H1 (cell line): ENCODE data around the gene DHRS13. TPM values are rescaled to one million over a fixed set of nuclear protein-coding genes. Genes with fewer than 3 reads are reported as not detected.

ENCODE experiments used
- CTCF ChIA-PET: fragments of 300-600 bp; sonication (Branson Sonifier 250); formaldehyde crosslinking; loops from one replicate; lab custom pipeline; 2021; ENCODE audit not compliant: partially characterized antibody; lab: Charles Lee
- POLR2A ChIA-PET: fragments of 300-600 bp; sonication (Branson Sonifier 250); formaldehyde crosslinking; loops from one replicate; lab custom pipeline; 2021; ENCODE audit warnings: inconsistent platforms; ENCODE audit not compliant: partially characterized antibody; lab: Charles Lee
- DNase-seq, 2 experiments: peaks; one replicate each; pipeline versions ENCODE4 v3.0.0 to v3.0.0-alpha.2; 2010 to 2022; ENCODE audit warnings: low spot score in 2 of 2, low read depth in 1 of 2, mixed read lengths in 1 of 2
- FAIRE-seq: peaks from 2 replicates; lab custom pipeline; 2011; peaks lifted over from hg19 to GRCh38; lab: Jason Lieb, UNC
- H2AFZ ChIP-seq: 2 replicates; pipeline ENCODE4 v1.8.1; 2012; ENCODE audit warnings: low read length, inconsistent platforms
- H2AK5ac ChIP-seq: 2 replicates; pipeline ENCODE4 v1.6.1; 2013; ENCODE audit warnings: low read depth, low read length
- H2BK120ac ChIP-seq: replicated peaks from 2 replicates; pipeline ENCODE3; 2013; ENCODE audit warnings: low read depth, low read length, inconsistent platforms
- H2BK12ac ChIP-seq: 2 replicates; pipeline ENCODE4 v1.6.1; 2013; ENCODE audit warnings: low read depth, low read length
- H2BK15ac ChIP-seq: 2 replicates; pipeline ENCODE4 v1.6.1; 2013; ENCODE audit warnings: low read length
- H2BK20ac ChIP-seq: 2 replicates; pipeline ENCODE4 v1.6.1; 2013; ENCODE audit warnings: low read length
- H2BK5ac ChIP-seq: 2 replicates; pipeline ENCODE4 v1.6.1; 2013; ENCODE audit warnings: low read depth, low read length
- H3K14ac ChIP-seq: 2 replicates; pipeline ENCODE4 v1.6.1; 2013; ENCODE audit warnings: inconsistent platforms; ENCODE audit not compliant: insufficient read length
- H3K18ac ChIP-seq: 2 replicates; pipeline ENCODE4 v1.6.1; 2013; ENCODE audit warnings: low read length; ENCODE audit errors: extremely low read depth
- H3K23ac ChIP-seq: 2 replicates; pipeline ENCODE4 v1.6.1; 2013; ENCODE audit warnings: inconsistent platforms; ENCODE audit not compliant: insufficient read length
- H3K23me2 ChIP-seq: 2 replicates; pipeline ENCODE4 v1.6.1; 2013; ENCODE audit warnings: low read depth, low read length
- H3K27ac ChIP-seq: 2 replicates; pipeline ENCODE4 v1.6.1; 2011; ENCODE audit warnings: low read depth, low read length, inconsistent platforms
- H3K27me3 ChIP-seq, 4 experiments: replicated peaks in 1 of 4; 1 replicate in 1 of 4; 2 replicates in 3 of 4; pipeline versions ENCODE4 v1.6.1 to v1.8.1; 2011 to 2013; ENCODE audit warnings: low read length in 3 of 4, mild to moderate bottlenecking in 3 of 4, inconsistent platforms in 2 of 4, mixed read lengths in 2 of 4, moderate library complexity in 1 of 4; ENCODE audit not compliant: control insufficient read depth in 3 of 4, insufficient read depth in 3 of 4; ENCODE audit errors: extremely low read depth in 1 of 4
- H3K36me3 ChIP-seq, 4 experiments: 2 replicates each; pipeline versions ENCODE4 v1.6.1 to v1.8.1; 2011 to 2013; ENCODE audit warnings: mild to moderate bottlenecking in 4 of 4, low read length in 3 of 4, moderate library complexity in 2 of 4, control low read depth in 1 of 4, inconsistent platforms in 1 of 4; ENCODE audit not compliant: insufficient read depth in 4 of 4, control insufficient read depth in 2 of 4
- H3K4ac ChIP-seq: replicated peaks from 2 replicates; pipeline ENCODE3; 2013; ENCODE audit warnings: low read length, low read depth, mixed read lengths, inconsistent platforms; ENCODE audit not compliant: insufficient read length
- H3K4me1 ChIP-seq, 4 experiments: replicated peaks in 1 of 4; 1 replicate in 1 of 4; 2 replicates in 3 of 4; pipeline versions ENCODE4 v1.6.1 to v1.8.1; 2011 to 2013; ENCODE audit warnings: low read length in 3 of 4, inconsistent platforms in 2 of 4, mixed read lengths in 1 of 4; ENCODE audit not compliant: insufficient read depth in 4 of 4, control insufficient read depth in 3 of 4
- H3K4me2 ChIP-seq, 2 experiments: 2 replicates each; pipeline versions ENCODE4 v1.6.1 to v1.8.1; 2011 to 2013; ENCODE audit warnings: low read depth in 2 of 2, low read length in 2 of 2, control low read depth in 1 of 2, inconsistent platforms in 1 of 2, mild to moderate bottlenecking in 1 of 2; ENCODE audit not compliant: insufficient read depth in 1 of 2
- H3K4me3 ChIP-seq, 4 experiments: fragments of 200-600, 300-600 bp in 1 of 4; sonication (generic), shearing (Covaris generic), sonication (Bioruptor Twin) in 1 of 4; 2 replicates each; pipeline versions ENCODE4 v1.5.1 to v1.8.1; 2011 to 2016; ENCODE audit warnings: low read length in 4 of 4, low read depth in 3 of 4, control low read depth in 2 of 4, inconsistent platforms in 2 of 4, mild to moderate bottlenecking in 2 of 4, mixed read lengths in 1 of 4, moderate library complexity in 1 of 4; ENCODE audit not compliant: insufficient read depth in 2 of 4; ENCODE audit errors: extremely low read depth in 1 of 4
- H3K56ac ChIP-seq: replicated peaks from 2 replicates; pipeline ENCODE3; 2013; ENCODE audit warnings: low read depth, mild to moderate bottlenecking, mixed read lengths, low read length, inconsistent platforms; ENCODE audit not compliant: insufficient read length
- H3K79me1 ChIP-seq: 2 replicates; pipeline ENCODE4 v1.6.1; 2013; ENCODE audit warnings: low read depth, low read length, control low read depth
- H3K79me2 ChIP-seq, 2 experiments: 2 replicates each; pipeline versions ENCODE4 v1.6.1 to v1.8.1; 2012 to 2013; ENCODE audit warnings: low read length in 2 of 2, mild to moderate bottlenecking in 2 of 2, inconsistent platforms in 1 of 2; ENCODE audit not compliant: insufficient read depth in 2 of 2, control insufficient read depth in 1 of 2
- H3K9ac ChIP-seq, 4 experiments: replicated peaks in 1 of 4; 1 replicate in 1 of 4; 2 replicates in 3 of 4; pipeline versions ENCODE4 v1.6.1 to v1.8.1; 2011 to 2013; ENCODE audit warnings: low read depth in 3 of 4, low read length in 3 of 4, control low read depth in 2 of 4, mild to moderate bottlenecking in 2 of 4, moderate library complexity in 2 of 4, inconsistent platforms in 1 of 4; ENCODE audit errors: extremely low read depth in 1 of 4
- H3K9me3 ChIP-seq, 2 experiments: 2 replicates each; pipeline versions ENCODE4 v1.6.1 to v1.8.1; 2012 to 2013; ENCODE audit warnings: mild to moderate bottlenecking in 2 of 2, moderate library complexity in 2 of 2, control low read depth in 1 of 2, inconsistent platforms in 1 of 2, low read depth in 1 of 2, low read length in 1 of 2, mixed read lengths in 1 of 2; ENCODE audit not compliant: insufficient read depth in 2 of 2
- H4K20me1 ChIP-seq, 2 experiments: replicated peaks in 1 of 2; 2 replicates each; pipeline versions ENCODE3 to v1.8.1; 2011 to 2013; ENCODE audit warnings: inconsistent platforms in 2 of 2, low read length in 2 of 2, mild to moderate bottlenecking in 1 of 2; ENCODE audit not compliant: insufficient read depth in 2 of 2, control insufficient read depth in 1 of 2
- H4K5ac ChIP-seq: 2 replicates; pipeline ENCODE4 v1.6.1; 2013; ENCODE audit warnings: low read length, low read depth, mixed read lengths, inconsistent platforms; ENCODE audit not compliant: insufficient read length
- H4K8ac ChIP-seq: 2 replicates; pipeline ENCODE4 v1.8.0; 2013; ENCODE audit warnings: mild to moderate bottlenecking, moderate library complexity, low read length, inconsistent platforms; ENCODE audit not compliant: insufficient read depth; ENCODE audit errors: extremely low read depth
- H4K91ac ChIP-seq: replicated peaks from 2 replicates; pipeline ENCODE3; 2013; ENCODE audit warnings: low read length, mixed read lengths, inconsistent platforms; ENCODE audit not compliant: insufficient read length
- ATF2 ChIP-seq: IDR thresholded peaks from 2 replicates; pipeline ENCODE4 v1.6.1; 2012; ENCODE audit warnings: low read length, inconsistent platforms
- KDM4A ChIP-seq: IDR thresholded peaks from one replicate; pipeline ENCODE4 v1.7.1; 2012; ENCODE audit warnings: low read depth, mild to moderate bottlenecking, moderate library complexity, low read length, inconsistent platforms; ENCODE audit not compliant: severe bottlenecking
- RFX5 ChIP-seq: IDR thresholded peaks from 2 replicates; pipeline ENCODE4 v1.6.1; 2011; ENCODE audit warnings: low read depth, low read length, improper control_type of control experiment, borderline replicate concordance
- RXRA ChIP-seq: IDR thresholded peaks from 2 replicates; pipeline ENCODE4 v1.6.1; 2011; ENCODE audit warnings: low read depth, mild to moderate bottlenecking, low read length, moderate library complexity; ENCODE audit not compliant: insufficient read depth
- SAP30 ChIP-seq: fragments of 300-600 bp; sonication (generic); IDR thresholded peaks from 2 replicates; pipeline ENCODE4 v1.7.1; 2012; ENCODE audit warnings: low read length, moderate library complexity, mild to moderate bottlenecking, inconsistent platforms; ENCODE audit not compliant: insufficient read depth, insufficient replicate concordance
- TBP ChIP-seq: IDR thresholded peaks from 2 replicates; pipeline ENCODE4 v1.6.1; 2011; ENCODE audit warnings: low read depth, low read length, improper control_type of control experiment
- whole genome bisulfite sequencing, 2 experiments: shearing (Covaris generic) in 1 of 2; methylation state at CpG; one replicate each; pipeline versions ENCODE4 v1.1.6 to v1.1.7; 2013 to 2015; ENCODE audit warnings: low lambda C conversion rate in 2 of 2, mixed read lengths in 2 of 2, inconsistent platforms in 1 of 2, low coverage in 1 of 2, missing lambda C conversion rate in 1 of 2; ENCODE audit not compliant: insufficient replicate concordance in 2 of 2, insufficient coverage in 1 of 2, insufficient read length in 1 of 2; ENCODE audit errors: extremely low coverage in 1 of 2, missing lambda C conversion rate in 1 of 2; 5-methylcytosine and 5-hydroxymethylcytosine counted together
- polyA plus RNA-seq, 7 experiments: library from polyadenylated mRNA; depleted of rRNA in 3 of 7; stranded (reverse) in 5 of 7; unstranded in 2 of 7; fragments of >200 nt in 5 of 7; fragments of 200-250 nt in 2 of 7; gene quantifications; 1 replicate in 5 of 7; 2 replicates in 1 of 7; 4 replicates in 1 of 7; pipeline versions ENCODE4 v1.2.1 to v1.2.3, GENCODE V29; 2011 to 2013; ENCODE audit warnings: missing spikeins in 2 of 7, mixed read lengths in 2 of 7
- total RNA-seq: library from RNA; stranded (reverse); fragmentation: NEBNext Ultra II Directional; extraction: Animal tissue kit (Norgen Biotek cat#: 25700); gene quantifications from 2 replicates; pipeline ENCODE4 v1.2.1, GENCODE V29; 2021

DHRS13 gene
- total and polyA plus RNA-seq, 2 of the 8 experiments (the other 6 are each of a cell fraction or from before 2014, with no cell fraction given), result 23.7 to 30.0 TPM

- Histone ChIP-seq H2BK12ac (no peak overlapping the region), H3K9ac (no peak overlapping the region), H3K23me2 (no peaks in the 10 kb centered on the region), H3K56ac (no peak overlapping the region), H3K14ac (no peak overlapping the region), H2BK5ac (no peak overlapping the region)
- TF ChIP-seq ATF2 (no peak), RFX5 (no peak), SAP30 (no peak), TBP (no peak), KDM4A (no peak), RXRA (no peak)
- TF ChIP-seq, all 59 proteins: peak for 0
- H2BK120ac ChIP-seq, result no peak overlapping the region
- H3K27me3 ChIP-seq, result no peaks in the 10 kb centered on the region; a peak in 1 of 7 replicates
- CTCF ChIA-PET, result interaction anchor here (0.5 to 5.7 kb wide), 27 partner anchors 10 to 262 kb away, joined by 3 to 73 read pairs (median 5); partner anchors contain the start of genes FLOT2 and TLCD1
- H3K4me2 ChIP-seq, result no peak overlapping the region
- WGBS, 2 experiments, result 87% methylated on average over 9 of the region's 9 CpGs; no CpG with 5 or more reads in 1 of the 2 experiments
- no peaks in the 10 kb centered on the region; the same call in 1 of the 2 replicates for H3K79me1 ChIP-seq
- FAIRE-seq (no peak), DNase-seq (no peak)
- no peak overlapping the region for H3K23ac ChIP-seq
- no peak overlapping the region for H2BK15ac ChIP-seq
- no peaks in the 10 kb centered on the region; a peak in 3 of 7 replicates for H3K4me1 ChIP-seq
- H2BK20ac ChIP-seq, result no peak overlapping the region
- H3K79me2 ChIP-seq, result no peaks in the 10 kb centered on the region
- H3K9me3 ChIP-seq, result no peaks in the 10 kb centered on the region
- H3K4ac ChIP-seq, result no peak overlapping the region
- H4K8ac ChIP-seq, result no peak overlapping the region
- peaks cover 9 to 34% (median 21%) of the 10 kb centered on the region in 4 experiments; a peak in 6 of 8 replicates for H3K36me3 ChIP-seq
- H3K27ac ChIP-seq, result no peak overlapping the region
- H4K91ac ChIP-seq, result no peak overlapping the region
- POLR2A ChIA-PET, result interaction anchor here (0.6 to 2.3 kb wide), 11 partner anchors 9 to 237 kb away, joined by 3 to 13 read pairs (median 5); partner anchors contain the start of gene RPL23A
- no peak overlapping the region for H3K18ac ChIP-seq
- peaks cover 0 to 4% of the 10 kb centered on the region in 2 experiments for H4K20me1 ChIP-seq
- no peak overlapping the region for H2AFZ ChIP-seq
- H3K4me3 ChIP-seq, result no peak overlapping the region
- H4K5ac ChIP-seq, result no peak overlapping the region
- H2AK5ac ChIP-seq, result no peak overlapping the region
Observed at GRCh38 chr17:28879886-28880571, 22.9 kb downstream of the DHRS13 start.
